NCI-H1930 (cell line): ENCODE data around the gene VAV1.
"Not testable (repeated sequence)": the region's sequence is repeated elsewhere in the genome, so short reads cannot be mapped to it uniquely, and the experiment has no call there.

Experiments
- DNase-seq, 2 experiments: peaks; one replicate each; lab custom pipeline; 2025; lab: John Stamatoyannopoulos, UW

VAV1 gene

GRCh38 chr19:6818246-6818645 lies 45.7 kb downstream of the VAV1 start:
- no peak for DNase-seq

DNA sequence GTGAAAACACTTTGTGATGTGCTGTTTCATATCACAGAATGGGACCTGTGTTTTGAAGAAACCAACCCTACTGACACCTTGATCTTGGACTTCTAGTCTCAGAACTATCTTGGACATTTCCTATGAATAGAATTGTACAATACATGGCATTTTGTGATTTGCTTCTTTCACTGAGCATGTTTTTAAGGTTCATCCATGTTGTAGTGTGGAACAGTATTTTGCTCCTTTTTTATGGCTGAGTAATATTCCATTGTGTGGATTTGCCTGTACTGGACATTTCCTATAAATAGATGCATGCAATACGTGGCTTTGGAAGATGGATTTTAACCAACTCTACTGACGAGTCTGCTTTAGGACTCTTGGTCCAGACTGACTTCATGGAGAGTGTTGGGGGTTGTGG lies 46.8 kb downstream of the VAV1 start:
- no peak for DNase-seq

DNA sequence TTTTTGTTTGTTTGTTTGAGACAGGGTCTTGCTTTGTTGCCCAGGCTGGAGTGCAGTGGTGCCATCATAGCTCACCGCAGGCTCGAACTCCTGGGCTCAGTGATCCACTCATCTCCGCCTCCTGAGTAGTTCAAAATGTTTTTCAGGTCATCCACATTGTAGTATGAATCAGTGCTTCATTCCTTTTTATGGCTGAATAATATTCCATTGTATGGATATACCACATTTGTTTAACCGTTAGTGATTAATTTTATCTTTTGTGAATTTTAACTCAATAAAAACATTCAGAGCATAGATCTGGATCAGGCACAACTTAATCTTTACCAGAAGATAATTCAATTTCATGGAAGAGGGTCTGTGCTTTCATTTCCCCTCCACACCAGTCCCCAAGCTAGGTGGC lies 47.7 kb downstream of the VAV1 start:
- DNase-seq, result no peak

- no peak for DNase-seq
Measured at GRCh38 chr19:6821639-6822310, 49.3 kb downstream of the VAV1 start.

- DNase-seq, result peak; percentile 31 to 33
Measured at GRCh38 chr19:6822311-6822670, 49.8 kb downstream of the VAV1 start.

- DNase-seq, result no peak
Measured at GRCh38 chr19:6825076-6825774, 52.7 kb downstream of the VAV1 start.

- DNase-seq, result no peak
Measured at GRCh38 chr19:6826281-6826920, 53.9 kb downstream of the VAV1 start.

DNA sequence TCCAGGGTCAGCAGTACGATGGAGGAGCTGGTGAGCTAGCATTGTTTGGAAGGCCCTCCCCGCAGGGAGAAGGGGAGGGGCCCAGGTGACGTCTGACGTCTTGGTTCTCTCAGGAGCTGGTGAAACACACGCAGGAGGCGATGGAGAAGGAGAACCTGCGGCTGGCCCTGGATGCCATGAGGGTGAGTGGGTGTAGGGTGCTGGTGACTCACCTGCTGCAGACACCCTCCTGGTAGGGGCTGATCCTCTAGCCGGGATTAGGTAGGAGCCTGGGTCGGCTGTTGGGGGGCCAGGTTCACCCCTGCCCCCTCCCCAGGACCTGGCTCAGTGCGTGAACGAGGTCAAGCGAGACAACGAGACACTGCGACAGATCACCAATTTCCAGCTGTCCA lies 55.8 kb downstream of the VAV1 start:
- DNase-seq, result no peak

DNA sequence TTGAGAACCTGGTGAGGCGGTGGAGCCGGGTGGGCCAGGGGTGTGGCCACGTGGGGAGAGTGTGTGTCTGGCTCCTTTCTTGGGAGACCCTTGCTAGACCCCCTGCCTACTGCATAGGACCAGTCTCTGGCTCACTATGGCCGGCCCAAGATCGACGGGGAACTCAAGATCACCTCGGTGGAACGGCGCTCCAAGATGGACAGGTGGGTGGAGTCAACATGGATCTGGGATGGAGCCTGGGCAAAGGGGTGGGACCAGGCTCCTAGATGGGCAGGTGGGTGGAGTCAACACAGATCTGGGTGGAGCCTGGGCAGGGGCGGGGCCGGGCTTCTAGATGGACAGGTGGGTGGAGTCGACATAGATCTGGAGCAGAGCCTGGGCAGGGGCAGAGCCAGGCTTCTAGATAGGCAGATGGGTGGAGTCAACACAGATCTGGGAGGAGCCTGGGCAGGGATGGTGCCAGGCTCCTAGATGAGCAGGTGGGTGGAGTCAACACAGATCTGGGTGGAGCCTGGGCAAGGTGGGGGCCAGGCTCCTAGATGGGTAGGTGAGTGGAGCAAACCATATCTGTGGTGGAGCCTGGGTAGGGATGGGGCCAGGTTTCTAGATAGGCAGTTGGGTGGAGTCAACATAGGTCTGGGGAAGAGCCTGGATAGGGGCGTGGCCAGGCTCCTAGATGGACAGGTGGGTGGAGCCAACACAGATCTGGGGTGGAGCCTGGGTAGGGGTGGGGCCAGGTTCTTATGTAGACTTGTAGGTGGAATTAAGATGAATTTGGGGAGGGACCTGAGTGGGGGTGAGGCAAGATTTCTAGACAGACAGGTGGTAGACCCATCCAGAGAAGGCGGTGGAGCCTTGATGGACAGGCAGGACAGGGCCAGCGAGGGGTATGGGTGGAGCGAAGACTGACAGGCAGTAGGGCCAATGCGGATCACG lies 56.5 kb downstream of the VAV1 start:
- peak in 1 of 2 experiments; percentile 15 for DNase-seq

DNA sequence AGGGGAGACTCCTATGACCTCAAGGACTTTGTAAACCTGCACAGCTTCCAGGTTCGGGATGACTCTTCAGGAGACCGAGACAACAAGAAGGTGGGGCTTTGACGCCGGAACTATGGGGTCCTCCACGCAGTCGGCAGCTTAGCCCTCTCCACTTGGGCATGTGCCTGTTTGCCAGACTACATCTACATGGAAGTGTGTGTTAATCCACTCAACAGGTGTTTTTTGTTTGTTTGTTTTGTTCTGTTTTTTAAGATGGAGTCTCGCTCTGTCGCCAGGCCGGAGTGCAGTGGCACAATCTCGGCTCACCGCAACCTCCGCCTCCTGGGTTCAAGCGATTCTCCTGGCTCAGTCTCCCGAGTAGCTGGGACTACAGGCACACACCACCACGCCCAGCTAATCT lies 57.3 kb downstream of the VAV1 start:
- DNase-seq, result not testable (repeated sequence)

DNA sequence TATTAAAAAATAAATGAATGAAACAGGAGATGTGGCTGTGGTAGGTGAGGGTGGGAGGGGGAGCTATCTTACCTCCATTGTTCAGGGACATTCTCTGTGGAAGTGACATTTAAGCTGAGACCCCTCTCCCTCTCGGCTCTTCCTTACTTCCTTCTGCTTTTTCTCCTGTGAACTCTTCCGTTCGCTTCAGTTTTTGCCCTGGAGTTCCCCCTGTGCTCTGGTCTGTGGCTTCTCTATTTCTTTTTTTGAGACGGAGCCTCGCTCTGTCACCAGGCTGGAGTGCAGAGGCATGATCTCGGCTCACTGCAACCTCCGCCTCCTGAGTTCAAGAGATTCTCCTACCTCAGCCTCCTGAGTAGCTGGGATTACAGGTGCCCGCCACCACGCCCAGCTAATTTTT lies 58.6 kb downstream of the VAV1 start:
- not testable (repeated sequence) for DNase-seq

- no peak for DNase-seq
Measured at GRCh38 chr19:6832412-6832811, 59.9 kb downstream of the VAV1 start.

GRCh38 chr19:6833166-6833790 lies 60.8 kb downstream of the VAV1 start:
- no peak for DNase-seq

- no peak for DNase-seq
Measured at GRCh38 chr19:6834433-6834832, 61.9 kb downstream of the VAV1 start.

DNA sequence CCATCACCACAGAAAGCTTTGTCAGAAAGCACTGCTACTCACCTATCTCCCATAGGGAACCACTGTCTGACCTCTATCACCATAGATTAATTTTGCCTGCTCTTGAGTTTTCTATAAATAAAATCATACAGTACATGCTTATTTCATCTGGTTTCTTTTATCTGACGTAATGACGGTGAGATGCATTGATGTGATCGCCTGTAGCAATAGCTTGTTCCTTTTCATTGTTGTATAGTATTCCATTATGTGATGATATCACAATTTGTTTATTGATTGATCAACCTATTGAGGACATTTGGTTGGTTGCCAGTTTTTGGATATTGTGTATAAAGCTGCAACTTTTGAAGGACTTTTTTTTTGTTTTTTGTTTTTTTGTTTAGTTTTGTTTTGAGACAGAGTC lies 63.0 kb downstream of the VAV1 start:
- DNase-seq, result no peak

GRCh38 chr19:6837525-6837924 lies 65.0 kb downstream of the VAV1 start:
- no peak for DNase-seq

- no peak for DNase-seq
Measured at GRCh38 chr19:6838062-6838655, 65.7 kb downstream of the VAV1 start.

GRCh38 chr19:6842871-6843607 lies 70.5 kb downstream of the VAV1 start:
- DNase-seq, result no peak

- no peak for DNase-seq
Measured at GRCh38 chr19:6847828-6848200, 75.3 kb downstream of the VAV1 start.

DNA sequence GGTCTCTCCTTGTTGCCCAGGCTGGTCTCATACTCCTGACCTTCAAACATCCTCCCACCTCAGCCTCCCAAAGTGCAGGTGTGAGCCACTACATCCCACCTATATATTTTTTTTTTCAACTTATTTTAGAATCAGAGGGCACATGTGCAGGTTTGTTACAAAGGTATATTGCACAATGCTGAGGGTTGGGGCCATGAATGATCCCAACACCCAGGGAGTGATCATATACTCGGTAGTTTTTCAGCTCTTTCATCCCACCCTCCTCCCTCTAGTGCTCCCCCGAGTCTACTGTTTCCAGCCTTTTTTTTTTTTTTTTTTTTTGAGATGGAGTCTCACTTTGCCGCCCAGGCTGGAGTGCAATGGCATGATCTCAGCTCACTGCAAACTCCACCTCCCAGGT lies 76.5 kb downstream of the VAV1 start:
- DNase-seq, result no peak

DNA sequence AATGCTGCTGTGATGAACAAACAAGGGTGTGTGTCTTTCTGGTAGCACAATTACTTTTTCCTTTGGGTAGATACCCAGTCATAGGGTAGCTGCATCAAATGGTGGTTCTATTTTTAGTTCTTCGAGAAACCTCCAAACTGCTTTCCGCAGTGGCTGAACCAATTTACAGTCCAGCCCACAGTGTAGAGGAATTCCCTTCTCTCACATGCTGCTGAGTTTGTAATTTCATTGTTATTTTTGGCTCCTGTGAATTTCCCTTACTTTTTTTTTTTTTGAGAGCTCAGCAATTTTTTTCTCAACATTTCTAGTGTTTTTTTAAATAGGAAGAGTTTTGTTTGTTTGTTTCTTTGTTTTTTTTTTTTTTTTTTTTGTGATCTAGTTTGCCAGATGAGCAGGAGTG lies 77.4 kb downstream of the VAV1 start:
- no peak for DNase-seq
